H1 (cell line): ENCODE measurements around the gene DENND1A. TPM values are rescaled to one million over a fixed set of nuclear protein-coding genes. Genes with fewer than 3 reads are reported as not detected.

Experiments used
- CTCF ChIA-PET: fragments of 300-600 bp; sonication (Branson Sonifier 250); formaldehyde crosslinking; loops from one replicate; lab custom pipeline; 2021; ENCODE audit not compliant: partially characterized antibody; lab: Charles Lee
- POLR2A ChIA-PET: fragments of 300-600 bp; sonication (Branson Sonifier 250); formaldehyde crosslinking; loops from one replicate; lab custom pipeline; 2021; ENCODE audit warnings: inconsistent platforms; ENCODE audit not compliant: partially characterized antibody; lab: Charles Lee
- DNase-seq, 2 experiments: peaks; one replicate each; pipeline versions ENCODE4 v3.0.0 to v3.0.0-alpha.2; 2010 to 2022; ENCODE audit warnings: low spot score in 2 of 2, low read depth in 1 of 2, mixed read lengths in 1 of 2
- FAIRE-seq: peaks from 2 replicates; lab custom pipeline; 2011; peaks lifted over from hg19 to GRCh38; lab: Jason Lieb, UNC
- H2AFZ ChIP-seq: 2 replicates; pipeline ENCODE4 v1.8.1; 2012; ENCODE audit warnings: low read length, inconsistent platforms
- H2AK5ac ChIP-seq: 2 replicates; pipeline ENCODE4 v1.6.1; 2013; ENCODE audit warnings: low read depth, low read length
- H2BK120ac ChIP-seq: replicated peaks from 2 replicates; pipeline ENCODE3; 2013; ENCODE audit warnings: low read depth, low read length, inconsistent platforms
- H2BK12ac ChIP-seq: 2 replicates; pipeline ENCODE4 v1.6.1; 2013; ENCODE audit warnings: low read depth, low read length
- H2BK15ac ChIP-seq: 2 replicates; pipeline ENCODE4 v1.6.1; 2013; ENCODE audit warnings: low read length
- H2BK20ac ChIP-seq: 2 replicates; pipeline ENCODE4 v1.6.1; 2013; ENCODE audit warnings: low read length
- H2BK5ac ChIP-seq: 2 replicates; pipeline ENCODE4 v1.6.1; 2013; ENCODE audit warnings: low read depth, low read length
- H3K14ac ChIP-seq: 2 replicates; pipeline ENCODE4 v1.6.1; 2013; ENCODE audit warnings: inconsistent platforms; ENCODE audit not compliant: insufficient read length
- H3K18ac ChIP-seq: 2 replicates; pipeline ENCODE4 v1.6.1; 2013; ENCODE audit warnings: low read length; ENCODE audit errors: extremely low read depth
- H3K23ac ChIP-seq: 2 replicates; pipeline ENCODE4 v1.6.1; 2013; ENCODE audit warnings: inconsistent platforms; ENCODE audit not compliant: insufficient read length
- H3K23me2 ChIP-seq: 2 replicates; pipeline ENCODE4 v1.6.1; 2013; ENCODE audit warnings: low read depth, low read length
- H3K27ac ChIP-seq: 2 replicates; pipeline ENCODE4 v1.6.1; 2011; ENCODE audit warnings: low read depth, low read length, inconsistent platforms
- H3K27me3 ChIP-seq, 4 experiments: replicated peaks in 1 of 4; 1 replicate in 1 of 4; 2 replicates in 3 of 4; pipeline versions ENCODE4 v1.6.1 to v1.8.1; 2011 to 2013; ENCODE audit warnings: low read length in 3 of 4, mild to moderate bottlenecking in 3 of 4, inconsistent platforms in 2 of 4, mixed read lengths in 2 of 4, moderate library complexity in 1 of 4; ENCODE audit not compliant: control insufficient read depth in 3 of 4, insufficient read depth in 3 of 4; ENCODE audit errors: extremely low read depth in 1 of 4
- H3K36me3 ChIP-seq, 4 experiments: 2 replicates each; pipeline versions ENCODE4 v1.6.1 to v1.8.1; 2011 to 2013; ENCODE audit warnings: mild to moderate bottlenecking in 4 of 4, low read length in 3 of 4, moderate library complexity in 2 of 4, control low read depth in 1 of 4, inconsistent platforms in 1 of 4; ENCODE audit not compliant: insufficient read depth in 4 of 4, control insufficient read depth in 2 of 4
- H3K4ac ChIP-seq: replicated peaks from 2 replicates; pipeline ENCODE3; 2013; ENCODE audit warnings: low read length, low read depth, mixed read lengths, inconsistent platforms; ENCODE audit not compliant: insufficient read length
- H3K4me1 ChIP-seq, 4 experiments: replicated peaks in 1 of 4; 1 replicate in 1 of 4; 2 replicates in 3 of 4; pipeline versions ENCODE4 v1.6.1 to v1.8.1; 2011 to 2013; ENCODE audit warnings: low read length in 3 of 4, inconsistent platforms in 2 of 4, mixed read lengths in 1 of 4; ENCODE audit not compliant: insufficient read depth in 4 of 4, control insufficient read depth in 3 of 4
- H3K4me2 ChIP-seq, 2 experiments: 2 replicates each; pipeline versions ENCODE4 v1.6.1 to v1.8.1; 2011 to 2013; ENCODE audit warnings: low read depth in 2 of 2, low read length in 2 of 2, control low read depth in 1 of 2, inconsistent platforms in 1 of 2, mild to moderate bottlenecking in 1 of 2; ENCODE audit not compliant: insufficient read depth in 1 of 2
- H3K4me3 ChIP-seq, 4 experiments: fragments of 200-600, 300-600 bp in 1 of 4; sonication (generic), shearing (Covaris generic), sonication (Bioruptor Twin) in 1 of 4; 2 replicates each; pipeline versions ENCODE4 v1.5.1 to v1.8.1; 2011 to 2016; ENCODE audit warnings: low read length in 4 of 4, low read depth in 3 of 4, control low read depth in 2 of 4, inconsistent platforms in 2 of 4, mild to moderate bottlenecking in 2 of 4, mixed read lengths in 1 of 4, moderate library complexity in 1 of 4; ENCODE audit not compliant: insufficient read depth in 2 of 4; ENCODE audit errors: extremely low read depth in 1 of 4
- H3K56ac ChIP-seq: replicated peaks from 2 replicates; pipeline ENCODE3; 2013; ENCODE audit warnings: low read depth, mild to moderate bottlenecking, mixed read lengths, low read length, inconsistent platforms; ENCODE audit not compliant: insufficient read length
- H3K79me1 ChIP-seq: 2 replicates; pipeline ENCODE4 v1.6.1; 2013; ENCODE audit warnings: low read depth, low read length, control low read depth
- H3K79me2 ChIP-seq, 2 experiments: 2 replicates each; pipeline versions ENCODE4 v1.6.1 to v1.8.1; 2012 to 2013; ENCODE audit warnings: low read length in 2 of 2, mild to moderate bottlenecking in 2 of 2, inconsistent platforms in 1 of 2; ENCODE audit not compliant: insufficient read depth in 2 of 2, control insufficient read depth in 1 of 2
- H3K9ac ChIP-seq, 4 experiments: replicated peaks in 1 of 4; 1 replicate in 1 of 4; 2 replicates in 3 of 4; pipeline versions ENCODE4 v1.6.1 to v1.8.1; 2011 to 2013; ENCODE audit warnings: low read depth in 3 of 4, low read length in 3 of 4, control low read depth in 2 of 4, mild to moderate bottlenecking in 2 of 4, moderate library complexity in 2 of 4, inconsistent platforms in 1 of 4; ENCODE audit errors: extremely low read depth in 1 of 4
- H3K9me3 ChIP-seq, 2 experiments: 2 replicates each; pipeline versions ENCODE4 v1.6.1 to v1.8.1; 2012 to 2013; ENCODE audit warnings: mild to moderate bottlenecking in 2 of 2, moderate library complexity in 2 of 2, control low read depth in 1 of 2, inconsistent platforms in 1 of 2, low read depth in 1 of 2, low read length in 1 of 2, mixed read lengths in 1 of 2; ENCODE audit not compliant: insufficient read depth in 2 of 2
- H4K20me1 ChIP-seq, 2 experiments: replicated peaks in 1 of 2; 2 replicates each; pipeline versions ENCODE3 to v1.8.1; 2011 to 2013; ENCODE audit warnings: inconsistent platforms in 2 of 2, low read length in 2 of 2, mild to moderate bottlenecking in 1 of 2; ENCODE audit not compliant: insufficient read depth in 2 of 2, control insufficient read depth in 1 of 2
- H4K5ac ChIP-seq: 2 replicates; pipeline ENCODE4 v1.6.1; 2013; ENCODE audit warnings: low read length, low read depth, mixed read lengths, inconsistent platforms; ENCODE audit not compliant: insufficient read length
- H4K8ac ChIP-seq: 2 replicates; pipeline ENCODE4 v1.8.0; 2013; ENCODE audit warnings: mild to moderate bottlenecking, moderate library complexity, low read length, inconsistent platforms; ENCODE audit not compliant: insufficient read depth; ENCODE audit errors: extremely low read depth
- H4K91ac ChIP-seq: replicated peaks from 2 replicates; pipeline ENCODE3; 2013; ENCODE audit warnings: low read length, mixed read lengths, inconsistent platforms; ENCODE audit not compliant: insufficient read length
- CBX8 ChIP-seq: fragments of 300-800, 300-1000 bp; sonication (generic); IDR thresholded peaks from 2 replicates; pipeline ENCODE4 v1.7.1; 2016; ENCODE audit warnings: low read depth, low read length, borderline replicate concordance
- SRF ChIP-seq: IDR thresholded peaks from 2 replicates; pipeline ENCODE4 v1.6.1; 2011; ENCODE audit warnings: mild to moderate bottlenecking, low read depth, low read length, moderate library complexity
- YY1 ChIP-seq: IDR thresholded peaks from 2 replicates; pipeline ENCODE4 v1.6.1; 2011; ENCODE audit warnings: low read depth, mild to moderate bottlenecking, low read length
- WGBS, 2 experiments: shearing (Covaris generic) in 1 of 2; methylation state at CpG; one replicate each; pipeline versions ENCODE4 v1.1.6 to v1.1.7; 2013 to 2015; ENCODE audit warnings: low lambda C conversion rate in 2 of 2, mixed read lengths in 2 of 2, inconsistent platforms in 1 of 2, low coverage in 1 of 2, missing lambda C conversion rate in 1 of 2; ENCODE audit not compliant: insufficient replicate concordance in 2 of 2, insufficient coverage in 1 of 2, insufficient read length in 1 of 2; ENCODE audit errors: extremely low coverage in 1 of 2, missing lambda C conversion rate in 1 of 2; 5-methylcytosine and 5-hydroxymethylcytosine counted together
- polyA plus RNA-seq, 7 experiments: library from polyadenylated mRNA; depleted of rRNA in 3 of 7; stranded (reverse) in 5 of 7; unstranded in 2 of 7; fragments of >200 nt in 5 of 7; fragments of 200-250 nt in 2 of 7; gene quantifications; 1 replicate in 5 of 7; 2 replicates in 1 of 7; 4 replicates in 1 of 7; pipeline versions ENCODE4 v1.2.1 to v1.2.3, GENCODE V29; 2011 to 2013; ENCODE audit warnings: missing spikeins in 2 of 7, mixed read lengths in 2 of 7
- total RNA-seq: library from RNA; stranded (reverse); fragmentation: NEBNext Ultra II Directional; extraction: Animal tissue kit (Norgen Biotek cat#: 25700); gene quantifications from 2 replicates; pipeline ENCODE4 v1.2.1, GENCODE V29; 2021

DENND1A gene
- total and polyA plus RNA-seq, 2 of the 8 experiments (the other 6 are each of a cell fraction or from before 2014, with no cell fraction given) = 24.1 to 26.4 TPM

DNA sequence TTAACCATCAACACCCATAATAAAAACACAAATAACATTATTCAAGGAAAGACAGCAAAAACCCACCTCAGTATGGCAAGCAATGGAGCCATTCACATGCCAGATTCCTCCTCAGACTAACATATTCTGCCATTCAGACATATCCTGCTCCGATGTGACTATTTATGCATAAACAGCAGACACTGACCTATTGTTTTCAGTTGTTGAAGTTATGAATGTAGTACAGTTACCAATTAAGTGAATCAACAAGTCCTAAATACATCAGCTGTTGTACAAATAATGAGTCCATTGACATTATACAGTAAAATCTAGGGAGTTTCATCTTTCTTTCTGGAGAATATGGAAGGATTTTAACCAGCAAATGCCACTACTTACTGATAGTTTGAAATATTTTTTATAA, 131.7 kb downstream of the DENND1A start:
- CTCF ChIA-PET = no interaction called here
- TF ChIP-seq SRF (no peak), CBX8 (no peak), YY1 (no peak)

More for the DNA sequence above, 131.7 kb downstream of the DENND1A start:
- Histone ChIP-seq H3K4me2 (no peak overlapping the region), H3K56ac (no peak overlapping the region), H4K5ac (no peak overlapping the region), H3K9me3 (no peaks in the 10 kb centered on the region), H3K4ac (no peak overlapping the region), H3K4me3 (no peak overlapping the region), H3K36me3 (no peaks in the 10 kb centered on the region), H2AK5ac (no peak overlapping the region), H3K27ac (no peak overlapping the region), H3K4me1 (peaks cover 0 to 3% (median 0%) of the 10 kb centered on the region in 4 experiments; a peak in 2 of 7 replicates), H3K9ac (no peak overlapping the region), H2AFZ (no peak overlapping the region), H4K8ac (no peak overlapping the region), H3K23me2 (no peaks in the 10 kb centered on the region), H3K18ac (no peak overlapping the region), H3K79me2 (peaks cover 3 to 5% of the 10 kb centered on the region in 2 experiments; a peak in 2 of 4 replicates), H2BK20ac (no peak overlapping the region), H3K27me3 (no peaks in the 10 kb centered on the region), H3K23ac (no peak overlapping the region), H3K79me1 (no peaks in the 10 kb centered on the region), H2BK5ac (no peak overlapping the region), H2BK120ac (no peak overlapping the region), H2BK12ac (no peak overlapping the region), H4K91ac (no peak overlapping the region), H2BK15ac (no peak overlapping the region), H4K20me1 (no peaks in the 10 kb centered on the region), H3K14ac (no peak overlapping the region)
- POLR2A ChIA-PET = no interaction called here
- DNase-seq (no peak), FAIRE-seq (no peak)
- WGBS, 2 experiments = 90% methylated on average over 1 of the region's 1 CpG; no CpG with 5 or more reads in 1 of the 2 experiments
